BE2C (cell line): ENCODE results near the gene UBE2D3.

Experiments used
- DNase-seq: peaks from one replicate; pipeline ENCODE4 v3.0.0-alpha.2; 2020
- H3K27me3 ChIP-seq: fragments of 250-450 bp; sonication (Bioruptor Pico); 2 replicates; pipeline ENCODE4 v1.5.1; 2020; ENCODE audit warnings: mild to moderate bottlenecking
- H3K36me3 ChIP-seq: fragments of 250-450 bp; sonication (Bioruptor Pico); 2 replicates; pipeline ENCODE4 v1.5.1; 2020; ENCODE audit warnings: mild to moderate bottlenecking
- H3K4me1 ChIP-seq: fragments of 250-450 bp; sonication (Bioruptor Pico); 2 replicates; pipeline ENCODE4 v1.5.1; 2020
- H3K4me3 ChIP-seq: 2 replicates; pipeline ENCODE4 v1.5.1; 2011; ENCODE audit warnings: low read depth, low read length
- H3K9me3 ChIP-seq: fragments of 250-450 bp; sonication (Bioruptor Pico); 2 replicates; pipeline ENCODE4 v1.5.1; 2020
- CTCF ChIP-seq: IDR thresholded peaks from 2 replicates; pipeline ENCODE4 v1.5.1; 2012; ENCODE audit warnings: mild to moderate bottlenecking, low read depth, low read length

Gene UBE2D3

GRCh38 chr4:102809190-102809589, 18.2 kb downstream of the UBE2D3 start:
- Histone ChIP-seq H3K36me3 (peaks cover 74% of the 10 kb centered on the region), H3K4me3 (no peak overlapping the region)
- no peak for DNase-seq

GRCh38 chr4:102808009-102808408, 19.3 kb downstream of the UBE2D3 start:
- TF ChIP-seq CTCF = no peak
- H3K4me3 ChIP-seq = no peak overlapping the region
- peaks cover 79% of the 10 kb centered on the region for H3K36me3 ChIP-seq
- H3K27me3 ChIP-seq = no peaks in the 10 kb centered on the region
- no peaks in the 10 kb centered on the region for H3K4me1 ChIP-seq
- DNase-seq = no peak
- H3K9me3 ChIP-seq = no peaks in the 10 kb centered on the region

More at GRCh38 chr4:102809190-102809589, 18.2 kb downstream of the UBE2D3 start:
- Histone ChIP-seq H3K27me3 (no peaks in the 10 kb centered on the region), H3K4me1 (no peaks in the 10 kb centered on the region; the same call in 1 of the 2 replicates), H3K9me3 (no peaks in the 10 kb centered on the region)
- TF ChIP-seq CTCF = no peak

GRCh38 chr4:102807345-102807744, 20.0 kb downstream of the UBE2D3 start:
- no peak overlapping the region for H3K4me3 ChIP-seq
- TF ChIP-seq CTCF = no peak
- H3K36me3 ChIP-seq = peaks cover 80% of the 10 kb centered on the region
- no peak for DNase-seq
- no peaks in the 10 kb centered on the region for H3K4me1 ChIP-seq
- H3K27me3 ChIP-seq = no peaks in the 10 kb centered on the region
- H3K9me3 ChIP-seq = no peaks in the 10 kb centered on the region

GRCh38 chr4:102799816-102800215, 27.5 kb downstream of the UBE2D3 start:
- H3K36me3 ChIP-seq = peaks cover 86% of the 10 kb centered on the region

GRCh38 chr4:102794999-102795398, 32.4 kb downstream of the UBE2D3 start:
- peaks cover 48% of the 10 kb centered on the region for H3K36me3 ChIP-seq

More at GRCh38 chr4:102799816-102800215, 27.5 kb downstream of the UBE2D3 start:
- no peaks in the 10 kb centered on the region for H3K27me3 ChIP-seq
- H3K4me3 ChIP-seq = no peak overlapping the region
- H3K9me3 ChIP-seq = no peaks in the 10 kb centered on the region
- H3K4me1 ChIP-seq = no peaks in the 10 kb centered on the region
- TF ChIP-seq CTCF = no peak
- DNase-seq = no peak

More at GRCh38 chr4:102794999-102795398, 32.4 kb downstream of the UBE2D3 start:
- H3K4me3 ChIP-seq = no peak overlapping the region
- H3K27me3 ChIP-seq = no peaks in the 10 kb centered on the region
- no peaks in the 10 kb centered on the region for H3K9me3 ChIP-seq
- DNase-seq = no peak
- TF ChIP-seq CTCF = no peak
- H3K4me1 ChIP-seq = no peaks in the 10 kb centered on the region
